ENCODE results near the gene RNF180. TPM values are rescaled to one million over a fixed set of nuclear protein-coding genes. Genes with fewer than 3 reads are reported as not detected.

RNF180 gene
- polyA plus RNA-seq, 1 donor from 2014 or later = 6.4 TPM

- Histone ChIP-seq H3K27ac (ENCODE audit: low read length) (no peak overlapping the region), H3K9ac (ENCODE audit: low read length) (no peak overlapping the region), H3K27me3 (ENCODE audit: insufficient read depth, low read depth, low read length) (no peaks in the 10 kb centered on the region), H3K36me3 (ENCODE audit: insufficient read depth, low read length) (no peaks in the 10 kb centered on the region), H3F3A (ENCODE audit: insufficient read depth, low read length, poor library complexity, severe bottlenecking) (no peaks in the 10 kb centered on the region), H4K20me1 (ENCODE audit: insufficient read depth) (no peaks in the 10 kb centered on the region), H3K4me3 (ENCODE audit: low read length) (no peak overlapping the region), H3K79me2 (replicated peaks; ENCODE audit: insufficient read depth, low read length) (no peaks in the 10 kb centered on the region), H3K9me2 (ENCODE audit: insufficient read depth, low read length) (no peaks in the 10 kb centered on the region), H3K9me3 (ENCODE audit: low read length) (no peaks in the 10 kb centered on the region), H2AFZ (ENCODE audit: low read depth, low read length) (no peak overlapping the region), H3K4me2 (ENCODE audit: low read length) (no peak overlapping the region)
- TF ChIP-seq RAD21 (conservative IDR thresholded peaks at IDR 0.05) (no peak), MXI1 (conservative IDR thresholded peaks at IDR 0.05; ENCODE audit: poor library complexity, severe bottlenecking) (no peak), EZH2 (IDR thresholded peaks at IDR 0.05; ENCODE audit: borderline replicate concordance, insufficient read depth, low read length, poor library complexity, severe bottlenecking) (no peak), SMC3 (conservative IDR thresholded peaks at IDR 0.05; ENCODE audit: poor library complexity) (no peak), TAF1 (IDR thresholded peaks at IDR 0.05; ENCODE audit: low read depth) (no peak), EP300 (conservative IDR thresholded peaks at IDR 0.05; ENCODE audit: poor library complexity, severe bottlenecking) (no peak), POLR2AphosphoS5 (IDR thresholded peaks at IDR 0.05) (no peak)
- TF ChIP-seq, protein P1, sequence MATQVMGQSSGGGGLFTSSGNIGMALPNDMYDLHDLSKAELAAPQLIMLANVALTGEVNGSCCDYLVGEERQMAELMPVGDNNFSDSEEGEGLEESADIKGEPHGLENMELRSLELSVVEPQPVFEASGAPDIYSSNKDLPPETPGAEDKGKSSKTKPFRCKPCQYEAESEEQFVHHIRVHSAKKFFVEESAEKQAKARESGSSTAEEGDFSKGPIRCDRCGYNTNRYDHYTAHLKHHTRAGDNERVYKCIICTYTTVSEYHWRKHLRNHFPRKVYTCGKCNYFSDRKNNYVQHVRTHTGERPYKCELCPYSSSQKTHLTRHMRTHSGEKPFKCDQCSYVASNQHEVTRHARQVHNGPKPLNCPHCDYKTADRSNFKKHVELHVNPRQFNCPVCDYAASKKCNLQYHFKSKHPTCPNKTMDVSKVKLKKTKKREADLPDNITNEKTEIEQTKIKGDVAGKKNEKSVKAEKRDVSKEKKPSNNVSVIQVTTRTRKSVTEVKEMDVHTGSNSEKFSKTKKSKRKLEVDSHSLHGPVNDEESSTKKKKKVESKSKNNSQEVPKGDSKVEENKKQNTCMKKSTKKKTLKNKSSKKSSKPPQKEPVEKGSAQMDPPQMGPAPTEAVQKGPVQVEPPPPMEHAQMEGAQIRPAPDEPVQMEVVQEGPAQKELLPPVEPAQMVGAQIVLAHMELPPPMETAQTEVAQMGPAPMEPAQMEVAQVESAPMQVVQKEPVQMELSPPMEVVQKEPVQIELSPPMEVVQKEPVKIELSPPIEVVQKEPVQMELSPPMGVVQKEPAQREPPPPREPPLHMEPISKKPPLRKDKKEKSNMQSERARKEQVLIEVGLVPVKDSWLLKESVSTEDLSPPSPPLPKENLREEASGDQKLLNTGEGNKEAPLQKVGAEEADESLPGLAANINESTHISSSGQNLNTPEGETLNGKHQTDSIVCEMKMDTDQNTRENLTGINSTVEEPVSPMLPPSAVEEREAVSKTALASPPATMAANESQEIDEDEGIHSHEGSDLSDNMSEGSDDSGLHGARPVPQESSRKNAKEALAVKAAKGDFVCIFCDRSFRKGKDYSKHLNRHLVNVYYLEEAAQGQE (IDR thresholded peaks at IDR 0.05; ENCODE audit: borderline replicate concordance) = no peak
- TF ChIP-seq, protein P2, sequence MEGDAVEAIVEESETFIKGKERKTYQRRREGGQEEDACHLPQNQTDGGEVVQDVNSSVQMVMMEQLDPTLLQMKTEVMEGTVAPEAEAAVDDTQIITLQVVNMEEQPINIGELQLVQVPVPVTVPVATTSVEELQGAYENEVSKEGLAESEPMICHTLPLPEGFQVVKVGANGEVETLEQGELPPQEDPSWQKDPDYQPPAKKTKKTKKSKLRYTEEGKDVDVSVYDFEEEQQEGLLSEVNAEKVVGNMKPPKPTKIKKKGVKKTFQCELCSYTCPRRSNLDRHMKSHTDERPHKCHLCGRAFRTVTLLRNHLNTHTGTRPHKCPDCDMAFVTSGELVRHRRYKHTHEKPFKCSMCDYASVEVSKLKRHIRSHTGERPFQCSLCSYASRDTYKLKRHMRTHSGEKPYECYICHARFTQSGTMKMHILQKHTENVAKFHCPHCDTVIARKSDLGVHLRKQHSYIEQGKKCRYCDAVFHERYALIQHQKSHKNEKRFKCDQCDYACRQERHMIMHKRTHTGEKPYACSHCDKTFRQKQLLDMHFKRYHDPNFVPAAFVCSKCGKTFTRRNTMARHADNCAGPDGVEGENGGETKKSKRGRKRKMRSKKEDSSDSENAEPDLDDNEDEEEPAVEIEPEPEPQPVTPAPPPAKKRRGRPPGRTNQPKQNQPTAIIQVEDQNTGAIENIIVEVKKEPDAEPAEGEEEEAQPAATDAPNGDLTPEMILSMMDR (IDR thresholded peaks at IDR 0.05; ENCODE audit: poor library complexity, severe bottlenecking) = no peak
These were observed 45.2 kb downstream of the RNF180 start for GRCh38 chr5:64210866-64211265.

DNA sequence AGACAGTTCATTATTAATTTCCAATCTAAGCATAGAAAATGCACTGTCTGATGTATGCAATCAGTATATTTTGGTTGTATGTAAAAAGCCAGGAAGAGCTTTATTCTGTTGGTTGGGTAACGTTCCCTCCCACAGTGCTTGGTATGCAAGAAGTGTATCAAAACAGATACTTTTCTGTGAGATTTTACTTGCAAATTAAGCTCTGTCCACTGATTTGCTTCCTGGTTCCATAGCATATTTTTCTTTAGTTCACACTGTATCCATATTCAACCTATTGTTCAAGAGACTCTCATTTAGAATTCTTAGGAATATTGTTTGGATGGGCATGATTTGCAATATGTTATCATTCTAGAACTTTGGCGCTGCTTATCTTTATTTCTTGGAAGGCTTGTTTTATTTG is 47.4 kb downstream of the RNF180 start:
- no peaks in the 10 kb centered on the region for H3K79me2 ChIP-seq (replicated peaks; ENCODE audit: insufficient read depth, low read length)
- no peaks in the 10 kb centered on the region for H3K9me2 ChIP-seq (ENCODE audit: insufficient read depth, low read length)
- no peak overlapping the region for H3K4me3 ChIP-seq (ENCODE audit: low read length)
- no peaks in the 10 kb centered on the region for H3K27me3 ChIP-seq (ENCODE audit: insufficient read depth, low read depth, low read length)
- no peaks in the 10 kb centered on the region for H3K9me3 ChIP-seq (ENCODE audit: low read length)
- H3K36me3 ChIP-seq (ENCODE audit: insufficient read depth, low read length) = no peaks in the 10 kb centered on the region
- no peak for TF ChIP-seq EP300 (conservative IDR thresholded peaks at IDR 0.05; ENCODE audit: poor library complexity, severe bottlenecking)
- no peak overlapping the region for H3K27ac ChIP-seq (ENCODE audit: low read length)
- H2AFZ ChIP-seq (ENCODE audit: low read depth, low read length) = no peak overlapping the region
- H3K4me2 ChIP-seq (ENCODE audit: low read length) = no peak overlapping the region
- H4K20me1 ChIP-seq (ENCODE audit: insufficient read depth) = no peaks in the 10 kb centered on the region
- H3F3A ChIP-seq (ENCODE audit: insufficient read depth, low read length, poor library complexity, severe bottlenecking) = no peaks in the 10 kb centered on the region
- no peak overlapping the region for H3K9ac ChIP-seq (ENCODE audit: low read length)

GRCh38 chr5:64213531-64213930 is 47.9 kb downstream of the RNF180 start:
- H3K9ac ChIP-seq (ENCODE audit: low read length) = no peak overlapping the region
- no peak overlapping the region for H3K4me3 ChIP-seq (ENCODE audit: low read length)
- H3K4me2 ChIP-seq (ENCODE audit: low read length) = no peak overlapping the region
- H3K36me3 ChIP-seq (ENCODE audit: insufficient read depth, low read length) = no peaks in the 10 kb centered on the region
- H2AFZ ChIP-seq (ENCODE audit: low read depth, low read length) = no peak overlapping the region
- H3K9me3 ChIP-seq (ENCODE audit: low read length) = no peaks in the 10 kb centered on the region
- TF ChIP-seq, protein P2 (IDR thresholded peaks at IDR 0.05; ENCODE audit: poor library complexity, severe bottlenecking) = no peak
- TF ChIP-seq EP300 (conservative IDR thresholded peaks at IDR 0.05; ENCODE audit: poor library complexity, severe bottlenecking) = peak; percentile 61
- TF ChIP-seq TAF1 (IDR thresholded peaks at IDR 0.05; ENCODE audit: low read depth) = no peak
- no peak for TF ChIP-seq SMC3 (conservative IDR thresholded peaks at IDR 0.05; ENCODE audit: poor library complexity)
- no peaks in the 10 kb centered on the region for H3K27me3 ChIP-seq (ENCODE audit: insufficient read depth, low read depth, low read length)
- H3K9me2 ChIP-seq (ENCODE audit: insufficient read depth, low read length) = no peaks in the 10 kb centered on the region
- no peaks in the 10 kb centered on the region for H3K79me2 ChIP-seq (replicated peaks; ENCODE audit: insufficient read depth, low read length)
- H4K20me1 ChIP-seq (ENCODE audit: insufficient read depth) = no peaks in the 10 kb centered on the region
- no peaks in the 10 kb centered on the region for H3F3A ChIP-seq (ENCODE audit: insufficient read depth, low read length, poor library complexity, severe bottlenecking)
- no peak overlapping the region for H3K27ac ChIP-seq (ENCODE audit: low read length)
